Dendritic cell treated with granulocyte-macrophage colony-stimulating factor and Interleukin-4, amounts not matched to agents 40 ng/mL and 50 ng/mL, for 4 days (primary cell): Measurements from ENCODE around the gene ULBP3.
A peak's percentile ranks its signal among the peaks of the same experiment; 100 is the strongest.

Source experiments
- H3K27ac Mint-ChIP-seq: one replicate; pipeline ENCODE4 v1.8.0; 2022; ENCODE audit warnings: mild to moderate bottlenecking, mixed read lengths
- H3K27me3 Mint-ChIP-seq: one replicate; pipeline ENCODE4 v1.8.0; 2022; ENCODE audit warnings: mild to moderate bottlenecking, mixed read lengths
- H3K36me3 Mint-ChIP-seq: one replicate; pipeline ENCODE4 v1.8.0; 2022; ENCODE audit warnings: low read depth, mixed read lengths
- H3K4me1 Mint-ChIP-seq: one replicate; pipeline ENCODE4 v1.8.0; 2022; ENCODE audit warnings: low read depth, mixed read lengths
- H3K4me3 Mint-ChIP-seq: one replicate; pipeline ENCODE4 v1.8.0; 2022; ENCODE audit warnings: mild to moderate bottlenecking, moderate library complexity, mixed read lengths
- H3K9me3 Mint-ChIP-seq: one replicate; pipeline ENCODE4 v1.8.0; 2022; ENCODE audit warnings: mixed read lengths
- intact Hi-C: fragments of 100-400 bp; cut with micrococcal nuclease; formaldehyde crosslinking; loops from one replicate; pipeline ENCODE4 v1.15.0; 2022

ULBP3 gene

GRCh38 chr6:150068720-150069648 lies at the start of gene ULBP3:
TSS of gene ULBP3 (minus strand) at chr6:150069121. CDS start at chr6:150069066, 55 bp downstream.
- peaks cover 26% of the 10 kb centered on the region for H3K4me1 Mint-ChIP-seq
- no peak within 1 kb of the TSS for H3K27ac Mint-ChIP-seq
- peaks cover 61% of the 10 kb centered on the region for H3K27me3 Mint-ChIP-seq
- intact Hi-C loops, result no loop called here
- no peaks in the 10 kb centered on the region for H3K9me3 Mint-ChIP-seq
- no peaks in the 10 kb centered on the region for H3K36me3 Mint-ChIP-seq
- H3K4me3 Mint-ChIP-seq, result peak within 1 kb of the TSS; percentile 77

- Mint-ChIP-seq H3K36me3 (no peaks in the 10 kb centered on the region), H3K27ac (no peak overlapping the region), H3K27me3 (peaks cover 23% of the 10 kb centered on the region), H3K4me1 (peaks cover 11% of the 10 kb centered on the region), H3K9me3 (no peaks in the 10 kb centered on the region), H3K4me3 (no peak overlapping the region)
- intact Hi-C loops, result no loop called here
Observed at GRCh38 chr6:150118627-150119026, 49.7 kb upstream of the ULBP3 start.

GRCh38 chr6:150118203-150118602 lies 49.3 kb upstream of the ULBP3 start:
- Mint-ChIP-seq H3K36me3 (no peaks in the 10 kb centered on the region), H3K27me3 (peaks cover 21% of the 10 kb centered on the region), H3K27ac (no peak overlapping the region), H3K4me1 (peaks cover 11% of the 10 kb centered on the region), H3K4me3 (no peak overlapping the region), H3K9me3 (no peaks in the 10 kb centered on the region)
- intact Hi-C loops, result no loop called here

GRCh38 chr6:150116200-150116800 lies 47.4 kb upstream of the ULBP3 start:
- no peaks in the 10 kb centered on the region for H3K36me3 Mint-ChIP-seq
- intact Hi-C loops, result no loop called here
- H3K9me3 Mint-ChIP-seq, result no peaks in the 10 kb centered on the region
- H3K4me1 Mint-ChIP-seq, result peaks cover 11% of the 10 kb centered on the region
- H3K4me3 Mint-ChIP-seq, result no peak overlapping the region
- no peak overlapping the region for H3K27ac Mint-ChIP-seq
- H3K27me3 Mint-ChIP-seq, result peaks cover 13% of the 10 kb centered on the region

GRCh38 chr6:150115769-150116168 lies 46.8 kb upstream of the ULBP3 start:
- intact Hi-C loops, result no loop called here
- peaks cover 11% of the 10 kb centered on the region for H3K4me1 Mint-ChIP-seq
- H3K36me3 Mint-ChIP-seq, result no peaks in the 10 kb centered on the region
- H3K27ac Mint-ChIP-seq, result no peak overlapping the region
- H3K27me3 Mint-ChIP-seq, result peaks cover 11% of the 10 kb centered on the region
- no peak overlapping the region for H3K4me3 Mint-ChIP-seq
- H3K9me3 Mint-ChIP-seq, result no peaks in the 10 kb centered on the region

GRCh38 chr6:150112233-150112632 lies 43.3 kb upstream of the ULBP3 start:
- H3K4me3 Mint-ChIP-seq, result no peak overlapping the region
- H3K4me1 Mint-ChIP-seq, result no peaks in the 10 kb centered on the region
- H3K36me3 Mint-ChIP-seq, result no peaks in the 10 kb centered on the region
- no peaks in the 10 kb centered on the region for H3K9me3 Mint-ChIP-seq
- intact Hi-C loops, result no loop called here
- H3K27me3 Mint-ChIP-seq, result peaks cover 3% of the 10 kb centered on the region
- H3K27ac Mint-ChIP-seq, result no peak overlapping the region

- Mint-ChIP-seq H3K36me3 (no peaks in the 10 kb centered on the region), H3K4me3 (no peak overlapping the region), H3K4me1 (no peaks in the 10 kb centered on the region), H3K27ac (no peak overlapping the region), H3K27me3 (peaks cover 6% of the 10 kb centered on the region), H3K9me3 (no peaks in the 10 kb centered on the region)
- intact Hi-C loops, result no loop called here
Observed at GRCh38 chr6:150102750-150103270, 33.9 kb upstream of the ULBP3 start.

GRCh38 chr6:150100745-150101144 lies 31.8 kb upstream of the ULBP3 start:
- no peaks in the 10 kb centered on the region for H3K36me3 Mint-ChIP-seq
- H3K4me1 Mint-ChIP-seq, result no peaks in the 10 kb centered on the region
- H3K4me3 Mint-ChIP-seq, result no peak overlapping the region
- intact Hi-C loops, result no loop called here
- H3K27ac Mint-ChIP-seq, result no peak overlapping the region
- H3K27me3 Mint-ChIP-seq, result peaks cover 2% of the 10 kb centered on the region
- H3K9me3 Mint-ChIP-seq, result no peaks in the 10 kb centered on the region

GRCh38 chr6:150099953-150100352 lies 31.0 kb upstream of the ULBP3 start:
- intact Hi-C loops, result no loop called here
- no peak overlapping the region for H3K27ac Mint-ChIP-seq
- H3K4me3 Mint-ChIP-seq, result no peak overlapping the region
- H3K27me3 Mint-ChIP-seq, result peaks cover 5% of the 10 kb centered on the region
- H3K36me3 Mint-ChIP-seq, result no peaks in the 10 kb centered on the region
- H3K9me3 Mint-ChIP-seq, result no peaks in the 10 kb centered on the region
- no peaks in the 10 kb centered on the region for H3K4me1 Mint-ChIP-seq

GRCh38 chr6:150099546-150099945 lies 30.6 kb upstream of the ULBP3 start:
- no peaks in the 10 kb centered on the region for H3K9me3 Mint-ChIP-seq
- no peak overlapping the region for H3K4me3 Mint-ChIP-seq
- H3K27me3 Mint-ChIP-seq, result peaks cover 7% of the 10 kb centered on the region
- no peaks in the 10 kb centered on the region for H3K4me1 Mint-ChIP-seq
- H3K27ac Mint-ChIP-seq, result no peak overlapping the region
- H3K36me3 Mint-ChIP-seq, result no peaks in the 10 kb centered on the region
- intact Hi-C loops, result no loop called here

GRCh38 chr6:150098155-150098554 lies 29.2 kb upstream of the ULBP3 start:
- Mint-ChIP-seq H3K4me1 (no peaks in the 10 kb centered on the region), H3K27ac (no peak overlapping the region), H3K27me3 (peaks cover 5% of the 10 kb centered on the region)

GRCh38 chr6:150093397-150093796 lies 24.5 kb upstream of the ULBP3 start:
- Mint-ChIP-seq H3K36me3 (no peaks in the 10 kb centered on the region), H3K27ac (no peak overlapping the region), H3K4me3 (no peak overlapping the region), H3K27me3 (peaks cover 9% of the 10 kb centered on the region), H3K9me3 (no peaks in the 10 kb centered on the region), H3K4me1 (no peaks in the 10 kb centered on the region)
- intact Hi-C loops, result no loop called here

More at GRCh38 chr6:150098155-150098554, 29.2 kb upstream of the ULBP3 start:
- no peak overlapping the region for H3K4me3 Mint-ChIP-seq
- intact Hi-C loops, result no loop called here
- no peaks in the 10 kb centered on the region for H3K36me3 Mint-ChIP-seq
- H3K9me3 Mint-ChIP-seq, result no peaks in the 10 kb centered on the region

- no peak overlapping the region for H3K4me3 Mint-ChIP-seq
- no peak overlapping the region for H3K27ac Mint-ChIP-seq
- peaks cover 9% of the 10 kb centered on the region for H3K27me3 Mint-ChIP-seq
- no peaks in the 10 kb centered on the region for H3K9me3 Mint-ChIP-seq
- intact Hi-C loops, result no loop called here
- no peaks in the 10 kb centered on the region for H3K36me3 Mint-ChIP-seq
- no peaks in the 10 kb centered on the region for H3K4me1 Mint-ChIP-seq
Observed at GRCh38 chr6:150091476-150091875, 22.6 kb upstream of the ULBP3 start.

GRCh38 chr6:150090328-150090727 lies 21.4 kb upstream of the ULBP3 start:
- Mint-ChIP-seq H3K27ac (no peak overlapping the region), H3K4me3 (no peak overlapping the region), H3K27me3 (peaks cover 8% of the 10 kb centered on the region), H3K4me1 (no peaks in the 10 kb centered on the region), H3K36me3 (no peaks in the 10 kb centered on the region), H3K9me3 (no peaks in the 10 kb centered on the region)
- intact Hi-C loops, result no loop called here
